Measurements from ENCODE around the gene PKP4.
A peak's percentile ranks its signal among the peaks of the same experiment; 100 is the strongest.

PKP4 gene

GRCh38 chr2:158554996-158555395, 98.2 kb downstream of the PKP4 start:
- DNase-seq, result no peak

- no peak for DNase-seq
These were observed 99.4 kb downstream of the PKP4 start for GRCh38 chr2:158556124-158556523.

GRCh38 chr2:158557752-158558151, 101.0 kb downstream of the PKP4 start:
- DNase-seq, result no peak

GRCh38 chr2:158559252-158559651, 102.5 kb downstream of the PKP4 start:
- no peak for DNase-seq

- no peak for DNase-seq
These were observed 103.5 kb downstream of the PKP4 start for GRCh38 chr2:158560259-158560658.

GRCh38 chr2:158561054-158561453, 104.3 kb downstream of the PKP4 start:
- no peak for DNase-seq

GRCh38 chr2:158567208-158567607, 110.5 kb downstream of the PKP4 start:
- DNase-seq, result peak; percentile 39

- no peak for DNase-seq
These were observed 112.5 kb downstream of the PKP4 start for GRCh38 chr2:158569284-158569683.

- no peak for DNase-seq
These were observed 114.1 kb downstream of the PKP4 start for GRCh38 chr2:158570869-158571268.

GRCh38 chr2:158573739-158574138, 117.0 kb downstream of the PKP4 start:
- DNase-seq, result no peak

- no peak for DNase-seq
These were observed 118.4 kb downstream of the PKP4 start for GRCh38 chr2:158575051-158575635.

GRCh38 chr2:158577141-158577540, 120.4 kb downstream of the PKP4 start:
- DNase-seq, result no peak

- no peak for DNase-seq
These were observed 122.1 kb downstream of the PKP4 start for GRCh38 chr2:158578703-158579330.

- no peak for DNase-seq
These were observed 123.2 kb downstream of the PKP4 start for GRCh38 chr2:158579928-158580327.

- no peak for DNase-seq
These were observed 124.0 kb downstream of the PKP4 start for GRCh38 chr2:158580760-158581159.

GRCh38 chr2:158582670-158583069, 125.9 kb downstream of the PKP4 start:
- no peak for DNase-seq

GRCh38 chr2:158583923-158584322, 127.2 kb downstream of the PKP4 start:
- no peak for DNase-seq

- no peak for DNase-seq
These were observed 129.7 kb downstream of the PKP4 start for GRCh38 chr2:158586491-158586890.

GRCh38 chr2:158589303-158589702, 132.6 kb downstream of the PKP4 start:
- no peak for DNase-seq

- no peak for DNase-seq
These were observed 142.2 kb downstream of the PKP4 start for GRCh38 chr2:158598862-158599517.

GRCh38 chr2:158599609-158600008, 142.9 kb downstream of the PKP4 start:
- DNase-seq, result no peak

- DNase-seq, result no peak
These were observed 143.5 kb downstream of the PKP4 start for GRCh38 chr2:158600155-158600802.

- DNase-seq, result peak; percentile 76
These were observed 145.3 kb downstream of the PKP4 start for GRCh38 chr2:158602027-158602426.

GRCh38 chr2:158603205-158603604, 146.5 kb downstream of the PKP4 start:
- no peak for DNase-seq
